ENCODE measurements around the gene FAT2.

The FAT2 gene

DNA sequence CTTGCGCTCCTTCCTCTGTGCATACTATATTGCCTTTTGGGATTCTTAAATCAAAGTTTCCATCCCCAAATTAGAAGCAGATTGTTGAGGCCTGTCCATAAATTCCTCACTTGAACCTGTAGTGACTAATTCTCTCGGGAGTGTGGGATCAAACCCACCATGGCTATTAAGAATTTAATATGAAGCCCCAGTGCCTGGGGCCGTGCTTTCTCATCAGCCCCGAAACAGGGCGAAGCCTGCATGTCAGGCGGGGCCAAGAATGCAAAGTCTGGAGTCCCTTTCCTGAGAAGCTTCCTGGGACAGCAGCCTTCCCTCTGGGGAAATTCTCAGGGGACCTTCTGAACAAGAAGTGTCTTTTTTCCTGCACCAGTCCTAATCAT lies 29.3 kb upstream of the FAT2 start:
- TF ChIP-seq JUND (IDR thresholded peaks at IDR 0.05; ENCODE audit: low read depth) = no peak
- DNase-seq (ENCODE audit: low read depth in 1 of 2, low spot score in 1 of 2) = no peak
- in situ Hi-C loops (cut with HindIII; ENCODE audit: low pct_unique_long_range_greater_than_20kb, low sequenced_read_pairs) = no loop called here

DNA sequence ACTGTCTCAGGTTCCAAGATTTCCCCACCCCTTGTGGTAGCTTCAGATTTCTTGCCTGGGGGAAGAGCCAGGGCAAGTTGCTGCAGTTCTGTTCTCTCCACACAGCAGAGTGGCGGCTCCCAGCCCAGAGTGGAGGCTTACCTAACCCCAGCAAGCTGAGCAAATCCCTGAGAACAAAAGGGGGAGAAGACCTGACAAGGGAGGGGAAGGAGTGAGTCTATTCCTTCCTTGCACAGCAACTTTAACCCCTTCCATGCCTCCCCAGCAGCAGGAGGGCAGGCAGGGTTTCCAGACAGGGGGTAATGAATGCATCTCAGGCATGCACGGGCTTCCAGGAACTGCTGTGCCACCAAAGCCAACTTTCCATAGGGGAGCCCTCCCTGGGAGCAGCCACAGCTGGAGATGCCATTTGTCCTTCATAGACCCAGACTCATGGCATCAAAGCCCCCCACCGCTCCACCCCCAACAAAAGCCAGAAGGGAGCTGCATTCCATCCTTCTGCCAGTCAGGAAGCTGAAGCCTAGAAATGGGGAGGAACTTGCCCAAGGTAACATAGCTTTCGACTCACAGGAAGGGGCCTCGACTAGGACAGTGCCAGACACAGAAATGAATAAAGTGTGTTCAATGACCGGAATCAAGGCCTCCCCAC lies 28.8 kb upstream of the FAT2 start:
- in situ Hi-C loops (cut with HindIII; ENCODE audit: low pct_unique_long_range_greater_than_20kb, low sequenced_read_pairs) = no loop called here
- peak in 1 of 2 experiments; percentile 89 for DNase-seq (ENCODE audit: low read depth in 1 of 2, low spot score in 1 of 2)

DNA sequence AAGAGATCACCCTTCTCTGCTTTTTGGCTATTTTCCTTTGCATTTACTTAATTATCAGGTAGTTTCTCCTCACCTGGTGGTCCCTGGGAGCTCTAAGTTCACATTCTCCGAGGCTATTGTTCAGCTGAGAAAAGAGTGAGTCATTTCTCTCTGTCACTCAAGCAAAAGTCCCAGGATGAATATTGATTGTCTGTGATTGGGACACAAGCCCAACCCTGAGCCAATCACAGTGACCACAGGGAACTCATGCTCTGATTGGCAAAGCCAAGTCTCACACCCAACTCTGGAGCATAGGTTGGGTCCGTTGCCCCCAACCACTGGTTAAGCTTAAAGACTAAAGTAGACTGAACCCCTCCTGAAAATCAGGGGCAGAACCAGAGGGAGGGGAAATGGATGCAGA lies 27.8 kb upstream of the FAT2 start:
- peak in 1 of 2 experiments; percentile 23 for DNase-seq (ENCODE audit: low read depth in 1 of 2, low spot score in 1 of 2)
- in situ Hi-C loops (cut with HindIII; ENCODE audit: low pct_unique_long_range_greater_than_20kb, low sequenced_read_pairs) = no loop called here
- TF ChIP-seq JUND (IDR thresholded peaks at IDR 0.05; ENCODE audit: low read depth) = no peak

More for the DNA sequence above, 28.8 kb upstream of the FAT2 start:
- TF ChIP-seq JUND (IDR thresholded peaks at IDR 0.05; ENCODE audit: low read depth) = no peak

DNA sequence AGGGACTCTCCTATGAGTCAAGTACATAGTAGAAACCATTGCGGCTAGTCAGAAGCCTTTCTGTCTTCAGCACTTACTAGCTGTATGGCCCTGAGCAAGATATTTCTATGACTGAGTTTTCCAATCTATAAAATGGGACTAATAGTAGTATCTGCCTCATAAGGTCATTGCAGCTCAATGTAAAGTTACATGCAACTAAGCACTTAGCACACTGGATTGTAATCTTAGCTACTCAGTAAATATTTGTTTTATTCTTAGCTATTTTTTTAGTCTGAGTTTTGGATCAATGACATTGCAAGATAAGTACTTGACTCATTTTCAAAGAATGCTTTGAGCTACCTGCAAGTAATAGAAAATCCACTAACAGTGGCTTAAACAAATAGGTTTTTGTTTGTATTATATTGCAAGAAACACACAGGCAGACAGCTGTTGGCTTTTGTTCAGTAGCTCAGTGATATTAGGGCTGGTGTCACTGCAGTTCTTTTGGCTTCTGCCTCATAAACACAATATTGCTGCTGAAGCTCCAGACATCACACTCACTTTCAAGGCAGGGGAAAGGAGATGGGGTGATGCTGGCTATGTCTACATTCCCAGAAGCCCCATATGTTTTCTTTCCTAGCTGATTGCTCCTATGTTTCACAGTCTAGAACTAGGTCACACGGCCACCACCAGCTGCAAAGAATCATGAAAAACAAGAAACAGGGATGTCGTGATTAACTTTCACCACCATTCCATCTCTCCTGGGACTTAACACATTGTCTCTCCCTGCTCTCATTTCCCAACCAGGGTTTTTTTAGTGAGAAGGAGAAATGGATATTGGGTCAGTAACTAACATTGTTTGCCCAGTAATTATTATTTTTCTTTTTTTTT lies 26.9 kb upstream of the FAT2 start:
- in situ Hi-C loops (cut with HindIII; ENCODE audit: low pct_unique_long_range_greater_than_20kb, low sequenced_read_pairs) = no loop called here
- DNase-seq (ENCODE audit: low read depth in 1 of 2, low spot score in 1 of 2) = peak in 1 of 2 experiments; percentile 68
- TF ChIP-seq JUND (IDR thresholded peaks at IDR 0.05; ENCODE audit: low read depth) = peak; percentile 89

DNA sequence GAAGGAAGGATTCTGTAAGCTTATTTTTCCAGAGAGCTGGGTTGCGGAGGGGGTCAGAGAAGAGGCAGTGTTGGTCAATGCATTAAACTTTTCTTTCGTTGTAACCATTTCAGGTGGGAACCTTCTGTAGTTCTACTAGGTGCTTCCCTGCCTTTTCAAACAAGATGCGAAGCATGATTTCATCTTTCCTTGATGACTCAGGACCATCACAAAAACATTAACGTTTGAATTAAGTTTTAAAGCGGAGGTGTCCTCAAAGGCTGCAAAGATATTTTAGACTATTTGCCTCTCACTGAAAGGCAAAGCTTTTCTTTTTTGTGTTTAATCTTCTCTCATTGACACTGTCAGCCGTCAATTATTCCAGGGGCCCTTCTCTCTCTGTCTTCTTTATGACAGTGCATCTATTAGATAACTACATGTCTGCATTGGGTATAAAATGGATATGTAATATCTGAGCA lies 26.3 kb upstream of the FAT2 start:
- TF ChIP-seq JUND (IDR thresholded peaks at IDR 0.05; ENCODE audit: low read depth) = no peak
- DNase-seq (ENCODE audit: low read depth in 1 of 2, low spot score in 1 of 2) = no peak
- in situ Hi-C loops (cut with HindIII; ENCODE audit: low pct_unique_long_range_greater_than_20kb, low sequenced_read_pairs) = no loop called here

DNA sequence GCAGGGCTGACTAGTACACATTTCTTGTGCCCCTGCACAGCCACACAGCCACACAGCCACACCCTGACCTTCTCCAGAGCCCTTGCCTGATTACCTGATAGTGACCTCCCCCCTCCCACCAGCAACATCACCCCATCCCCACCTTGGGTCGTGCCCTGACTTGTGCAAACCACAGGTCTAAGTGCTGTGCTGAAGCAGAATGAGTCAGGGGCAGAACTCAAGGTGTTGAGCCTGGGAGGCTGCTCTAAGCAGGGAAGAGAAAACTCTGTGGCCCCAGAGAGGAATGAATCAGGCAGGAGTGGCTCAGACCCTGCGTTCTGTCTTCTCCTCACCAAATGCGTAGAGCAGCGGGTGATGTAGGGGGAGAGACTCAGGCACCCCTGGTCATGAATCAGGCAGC lies 24.3 kb upstream of the FAT2 start:
- in situ Hi-C loops (cut with HindIII; ENCODE audit: low pct_unique_long_range_greater_than_20kb, low sequenced_read_pairs) = no loop called here
- DNase-seq (ENCODE audit: low read depth in 1 of 2, low spot score in 1 of 2) = no peak
- TF ChIP-seq JUND (IDR thresholded peaks at IDR 0.05; ENCODE audit: low read depth) = no peak

DNA sequence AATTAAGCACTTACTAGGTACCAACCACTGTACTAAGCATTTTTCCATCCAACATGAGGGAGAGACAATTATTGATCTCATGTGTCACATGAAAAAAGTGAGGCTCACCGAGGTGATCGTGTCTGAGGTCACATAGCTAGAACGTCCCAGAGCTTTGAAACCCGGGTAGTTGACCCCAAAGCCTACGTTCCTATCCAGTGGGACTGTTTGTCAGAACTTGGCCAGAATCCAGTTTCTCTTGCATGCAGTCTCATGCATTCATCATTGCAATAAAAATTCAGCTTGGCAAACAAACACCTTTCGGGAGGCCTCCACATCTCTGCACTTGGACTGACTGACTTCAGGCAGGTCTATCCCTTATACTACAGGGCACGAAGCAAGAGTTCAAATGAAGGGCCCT lies 23.4 kb upstream of the FAT2 start:
- TF ChIP-seq JUND (IDR thresholded peaks at IDR 0.05; ENCODE audit: low read depth) = no peak
- in situ Hi-C loops (cut with HindIII; ENCODE audit: low pct_unique_long_range_greater_than_20kb, low sequenced_read_pairs) = no loop called here
- DNase-seq (ENCODE audit: low read depth in 1 of 2, low spot score in 1 of 2) = no peak

DNA sequence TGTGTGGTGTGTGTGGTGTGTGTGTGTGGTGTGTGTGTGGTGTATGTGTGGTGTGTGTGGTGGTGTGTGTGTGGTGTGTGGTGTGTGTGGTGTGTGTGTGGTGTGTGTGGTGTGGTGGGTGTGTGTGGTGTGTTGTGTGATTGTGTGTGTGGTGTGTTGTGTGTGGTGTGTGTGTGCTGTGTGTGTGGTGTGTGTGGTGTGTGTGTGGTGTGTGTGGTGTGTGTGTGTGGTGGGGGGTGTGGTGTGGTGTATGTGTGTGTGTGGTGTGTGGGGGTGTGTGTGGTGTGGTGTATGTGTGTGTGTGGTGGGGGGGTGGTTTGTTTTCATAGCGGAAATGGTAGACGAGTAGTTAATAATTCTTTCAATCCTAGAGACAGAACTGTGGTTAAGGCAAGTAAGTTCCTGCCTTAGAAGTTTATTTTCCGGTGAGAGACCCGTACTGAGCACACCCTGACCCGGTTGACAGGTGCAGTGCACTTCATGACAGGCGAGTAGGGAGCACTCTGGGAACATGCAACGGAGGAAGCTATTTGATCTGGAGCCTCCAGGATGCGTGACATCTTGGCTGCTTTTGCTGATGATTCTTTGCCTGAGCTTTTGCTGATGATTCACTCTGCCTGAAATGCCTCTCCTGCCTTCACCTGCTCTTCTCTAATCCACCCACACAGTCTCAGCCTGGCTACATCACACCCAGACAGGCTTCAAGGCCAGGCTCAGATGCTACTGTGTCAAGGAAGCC lies 21.7 kb upstream of the FAT2 start:
- no peak for TF ChIP-seq JUND (IDR thresholded peaks at IDR 0.05; ENCODE audit: low read depth)
- in situ Hi-C loops (cut with HindIII; ENCODE audit: low pct_unique_long_range_greater_than_20kb, low sequenced_read_pairs) = no loop called here
- DNase-seq (ENCODE audit: low read depth in 1 of 2, low spot score in 1 of 2) = no peak

DNA sequence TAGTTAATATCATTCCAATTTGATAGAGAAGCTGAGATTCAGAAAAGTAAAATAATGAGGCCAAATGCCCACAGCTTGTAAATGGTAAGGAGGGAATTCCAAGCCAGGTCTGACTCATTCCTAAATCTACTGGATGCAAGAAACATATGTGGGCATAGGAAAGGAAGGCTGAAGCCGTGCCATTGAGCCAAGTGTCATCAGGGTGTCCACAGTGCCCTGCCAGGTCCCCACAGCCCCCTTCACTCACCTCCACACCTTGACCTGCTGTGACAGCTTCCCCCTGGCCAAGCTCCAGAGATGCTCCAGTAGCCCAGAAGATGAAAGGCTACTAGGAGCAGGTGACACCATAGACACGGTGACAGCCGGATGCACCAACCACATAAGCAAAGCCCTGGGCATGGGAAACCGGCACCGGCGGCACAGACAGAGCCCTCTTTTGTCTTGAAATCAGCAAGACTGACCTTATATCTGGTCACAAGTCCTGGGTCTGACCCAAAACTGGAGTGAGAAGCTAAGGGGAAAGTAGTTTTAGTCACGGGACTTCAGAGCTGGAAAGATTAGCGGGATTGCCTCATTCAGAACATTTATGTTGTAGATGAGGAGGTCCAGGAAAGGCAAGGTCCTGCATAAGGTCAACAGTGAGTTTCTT lies 20.1 kb upstream of the FAT2 start:
- TF ChIP-seq JUND (IDR thresholded peaks at IDR 0.05; ENCODE audit: low read depth) = no peak
- DNase-seq (ENCODE audit: low read depth in 1 of 2, low spot score in 1 of 2) = no peak
- in situ Hi-C loops (cut with HindIII; ENCODE audit: low pct_unique_long_range_greater_than_20kb, low sequenced_read_pairs) = no loop called here

DNA sequence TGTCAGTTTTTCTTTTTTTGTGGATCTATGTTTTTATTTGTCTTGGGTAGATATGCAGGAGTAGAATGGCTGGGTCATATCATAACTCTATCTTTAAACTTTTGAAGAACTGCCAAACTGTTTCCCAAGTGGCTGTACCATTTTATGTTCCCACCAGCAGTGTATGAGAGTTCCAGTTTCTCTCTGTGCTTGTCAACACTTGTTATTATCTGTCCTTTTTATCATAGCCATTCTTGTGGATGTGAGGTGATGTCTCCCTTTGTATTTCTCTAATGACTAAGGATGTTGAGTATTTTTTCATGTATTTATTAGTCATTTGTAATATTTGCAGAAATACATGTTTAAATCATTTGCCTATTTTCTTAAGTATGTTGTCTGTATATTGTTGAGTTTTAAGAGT lies 17.4 kb upstream of the FAT2 start:
- DNase-seq (ENCODE audit: low read depth in 1 of 2, low spot score in 1 of 2) = no peak
- in situ Hi-C loops (cut with HindIII; ENCODE audit: low pct_unique_long_range_greater_than_20kb, low sequenced_read_pairs) = no loop called here
- no peak for TF ChIP-seq JUND (IDR thresholded peaks at IDR 0.05; ENCODE audit: low read depth)

DNA sequence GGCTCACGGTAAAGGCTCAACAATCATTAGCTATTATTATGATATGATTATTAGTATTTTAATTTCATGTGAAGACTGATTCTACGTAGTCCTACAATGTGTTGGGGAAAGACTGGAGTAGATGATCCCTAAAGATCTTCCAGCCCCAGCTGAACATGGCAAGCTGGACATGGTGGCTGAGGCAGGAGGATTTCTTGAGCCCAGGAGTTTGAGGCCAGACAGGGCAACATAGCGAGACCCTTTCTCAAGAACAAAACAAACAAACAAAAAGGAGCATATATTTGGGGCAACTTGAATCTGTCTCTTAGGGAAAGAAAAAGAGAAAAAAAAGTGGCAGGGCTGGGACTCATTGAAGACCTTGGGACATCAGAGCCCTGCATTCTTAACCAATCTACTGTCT lies 16.2 kb upstream of the FAT2 start:
- DNase-seq (ENCODE audit: low read depth in 1 of 2, low spot score in 1 of 2) = no peak
- no peak for TF ChIP-seq JUND (IDR thresholded peaks at IDR 0.05; ENCODE audit: low read depth)
- in situ Hi-C loops (cut with HindIII; ENCODE audit: low pct_unique_long_range_greater_than_20kb, low sequenced_read_pairs) = no loop called here

DNA sequence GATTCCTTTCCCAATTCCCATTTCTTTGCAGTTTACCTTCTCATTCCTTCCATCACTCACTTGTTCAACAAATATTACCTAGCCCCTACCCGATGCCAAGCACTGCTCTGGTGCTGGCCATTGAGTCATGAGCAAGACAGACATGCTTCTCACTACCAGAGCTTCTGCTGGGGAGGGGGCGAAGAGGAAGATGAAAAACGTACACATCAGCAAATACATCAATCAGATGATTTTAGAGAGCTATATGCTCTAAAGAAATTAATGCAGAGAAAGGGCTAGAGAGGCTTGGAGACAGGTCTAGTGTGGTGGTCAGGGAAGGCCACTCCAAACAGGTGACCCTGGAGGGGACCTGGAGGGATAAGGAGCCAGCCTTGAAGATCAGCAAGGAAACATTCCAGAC lies 14.4 kb upstream of the FAT2 start:
- in situ Hi-C loops (cut with HindIII; ENCODE audit: low pct_unique_long_range_greater_than_20kb, low sequenced_read_pairs) = no loop called here
- no peak for DNase-seq (ENCODE audit: low read depth in 1 of 2, low spot score in 1 of 2)
- no peak for TF ChIP-seq JUND (IDR thresholded peaks at IDR 0.05; ENCODE audit: low read depth)

Data from T47D (cell line).